ENCODE measurements around the gene PLP2.
"Not testable (repeated sequence)": the region's sequence is repeated elsewhere in the genome, so short reads cannot be mapped to it uniquely, and the experiment has no call there.

The PLP2 gene, protein sequence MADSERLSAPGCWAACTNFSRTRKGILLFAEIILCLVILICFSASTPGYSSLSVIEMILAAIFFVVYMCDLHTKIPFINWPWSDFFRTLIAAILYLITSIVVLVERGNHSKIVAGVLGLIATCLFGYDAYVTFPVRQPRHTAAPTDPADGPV

GRCh38 chrX:49171752-49172279, at the start of gene PLP2:
TSS of gene PLP2 (plus strand) at chrX:49171898. CDS start at chrX:49172001, 103 bp downstream.
- DNase-seq = peak; percentile 30

GRCh38 chrX:49122499-49122898, 49.2 kb upstream of the PLP2 start:
- DNase-seq = no peak

DNA sequence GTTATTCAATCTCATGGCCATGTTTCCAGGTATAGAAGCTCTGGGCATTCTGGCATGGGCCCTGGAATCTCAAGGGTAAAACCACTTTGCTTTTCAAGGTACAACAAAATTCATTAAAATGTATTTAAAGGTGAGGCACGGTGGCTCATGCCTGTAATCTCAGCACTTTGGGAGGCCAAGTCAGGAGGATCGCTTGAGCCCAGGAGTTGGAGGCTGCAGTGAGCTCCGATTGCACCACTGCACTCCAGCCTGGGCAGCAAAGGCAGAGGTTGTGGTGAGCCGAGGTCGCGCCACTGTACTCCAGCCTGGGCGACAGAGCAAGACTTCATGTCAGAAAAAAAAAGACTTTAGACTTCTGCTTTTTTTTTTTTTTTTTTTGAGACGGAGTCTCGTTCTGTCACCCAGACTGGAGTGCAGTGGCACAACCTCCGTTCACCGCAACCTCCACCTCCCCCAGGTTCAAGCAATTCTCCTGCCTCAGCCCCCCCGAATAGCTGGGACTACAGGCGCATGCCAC, 43.9 kb upstream of the PLP2 start:
- DNase-seq = not testable (repeated sequence)

DNA sequence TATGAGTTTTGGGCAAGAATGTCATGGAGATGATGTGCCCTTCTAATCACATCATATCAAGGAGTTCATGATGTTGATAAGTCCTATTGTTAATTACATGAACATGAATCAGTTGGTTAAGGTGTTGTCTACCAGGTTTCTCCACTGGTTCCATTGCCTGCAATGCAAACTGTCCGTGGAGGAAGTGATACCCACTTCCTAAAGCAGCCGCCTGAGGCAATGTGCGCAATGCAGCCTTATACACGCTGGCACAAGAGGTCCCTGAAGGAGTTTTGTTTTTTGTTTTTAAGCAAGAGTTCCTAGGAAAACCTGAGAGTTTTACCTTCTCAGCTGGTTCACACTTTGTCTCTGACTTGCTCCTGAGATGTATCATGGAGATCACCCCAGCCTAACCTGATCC, 42.3 kb upstream of the PLP2 start:
- no peak for DNase-seq

DNA sequence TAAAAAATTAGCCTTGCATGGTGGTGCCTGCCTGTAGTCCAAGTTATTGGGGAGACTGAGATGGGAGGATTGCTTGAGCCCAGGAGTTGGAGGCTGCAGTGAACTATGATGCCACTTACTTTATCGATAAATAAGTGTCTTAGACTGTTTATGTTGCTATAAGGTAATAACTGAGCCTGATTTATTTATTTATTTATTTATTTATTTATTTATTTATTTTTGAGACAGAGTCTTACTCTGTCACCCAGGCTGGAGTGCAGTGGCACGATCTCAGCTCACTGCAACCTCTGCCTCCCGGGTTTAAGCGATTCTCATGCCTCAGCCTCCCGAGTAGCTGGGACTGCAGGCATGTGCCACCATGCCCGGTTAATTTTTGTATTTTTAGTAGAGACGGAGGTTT, 39.4 kb upstream of the PLP2 start:
- DNase-seq = not testable (repeated sequence)

DNA sequence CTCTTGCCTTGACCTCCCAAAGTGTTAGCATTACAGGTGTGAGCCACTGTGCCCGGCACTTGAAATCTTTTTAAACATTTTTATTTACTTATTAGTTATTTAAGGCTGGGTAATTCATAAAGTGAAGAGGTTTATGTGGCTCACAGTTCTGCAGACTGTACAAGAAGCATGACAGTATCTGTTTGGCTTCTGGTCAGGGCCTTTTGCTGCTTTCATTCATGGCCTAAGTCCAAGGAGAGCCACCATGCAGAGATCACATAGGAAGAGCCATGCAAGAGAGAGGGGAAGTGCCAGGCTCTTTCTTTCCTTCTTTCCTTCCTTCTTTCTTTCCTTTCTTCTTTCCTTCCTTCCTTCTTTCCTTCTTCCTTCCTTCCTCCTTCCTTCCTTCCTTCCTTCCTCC, 37.9 kb upstream of the PLP2 start:
- no peak for DNase-seq

DNA sequence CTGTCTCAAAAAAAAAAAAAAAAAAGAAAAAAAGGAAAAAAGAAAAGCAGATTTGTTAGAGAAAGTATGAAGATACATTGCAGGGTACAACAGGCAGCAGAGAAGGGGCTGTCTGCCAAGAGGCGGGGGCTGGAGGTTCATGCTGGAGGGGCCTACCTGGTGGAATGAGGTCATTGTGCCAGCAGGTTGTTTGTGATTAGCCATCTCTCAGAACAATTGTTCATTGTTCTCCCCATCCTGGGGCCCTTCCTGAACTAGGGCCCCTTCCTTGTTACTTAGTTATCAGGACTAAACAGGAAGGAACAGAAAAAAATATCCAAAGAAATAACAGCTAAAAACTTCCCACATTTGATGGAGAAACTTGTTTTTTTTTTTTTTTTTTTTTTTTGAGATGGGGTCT, 34.2 kb upstream of the PLP2 start:
- no peak for DNase-seq

DNA sequence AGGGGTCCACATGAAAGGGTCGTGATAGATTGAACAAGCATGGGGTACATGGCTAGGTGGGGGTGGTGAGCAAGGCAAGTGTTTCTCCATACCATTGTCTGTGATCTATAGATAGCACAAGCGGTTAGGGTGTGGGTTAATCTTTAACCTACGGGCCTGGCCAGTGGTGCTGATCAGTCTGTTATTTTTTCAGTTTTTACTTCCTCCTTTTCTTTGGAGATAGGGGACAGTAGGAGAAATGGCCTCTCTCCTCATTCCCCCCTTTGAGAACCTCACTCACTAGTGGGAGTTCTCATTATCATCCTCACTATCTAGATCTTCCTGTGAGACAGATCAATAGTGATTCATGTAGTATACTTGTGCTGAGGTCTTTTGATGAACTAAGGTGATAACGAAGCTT, 32.0 kb upstream of the PLP2 start:
- no peak for DNase-seq

GRCh38 chrX:49142264-49142663, 29.4 kb upstream of the PLP2 start:
- DNase-seq = not testable (repeated sequence)

GRCh38 chrX:49143154-49143553, 28.5 kb upstream of the PLP2 start:
- not testable (repeated sequence) for DNase-seq

GRCh38 chrX:49147282-49147681, 24.4 kb upstream of the PLP2 start:
- no peak for DNase-seq

DNA sequence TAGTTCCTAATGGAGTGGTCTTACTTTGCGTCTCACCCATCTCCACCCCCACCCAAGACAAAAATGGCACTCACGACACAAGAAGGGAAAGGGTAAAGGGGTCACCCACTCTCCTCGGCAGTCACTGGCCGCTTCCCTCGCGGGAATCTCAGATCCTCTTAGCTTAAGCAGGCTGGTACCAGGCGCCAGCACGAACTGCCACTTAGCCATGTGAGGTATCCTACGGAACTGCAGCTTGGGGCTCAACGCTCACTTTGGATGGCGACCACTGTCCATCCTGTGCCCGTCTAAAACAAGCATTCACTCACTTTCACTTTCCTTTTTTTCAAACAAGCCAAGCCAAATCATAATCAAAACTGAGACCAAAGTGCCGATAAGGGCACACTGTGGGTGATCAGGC, 23.8 kb upstream of the PLP2 start:
- no peak for DNase-seq

GRCh38 chrX:49148390-49149100, 23.2 kb upstream of the PLP2 start:
- DNase-seq = not testable (repeated sequence)

DNA sequence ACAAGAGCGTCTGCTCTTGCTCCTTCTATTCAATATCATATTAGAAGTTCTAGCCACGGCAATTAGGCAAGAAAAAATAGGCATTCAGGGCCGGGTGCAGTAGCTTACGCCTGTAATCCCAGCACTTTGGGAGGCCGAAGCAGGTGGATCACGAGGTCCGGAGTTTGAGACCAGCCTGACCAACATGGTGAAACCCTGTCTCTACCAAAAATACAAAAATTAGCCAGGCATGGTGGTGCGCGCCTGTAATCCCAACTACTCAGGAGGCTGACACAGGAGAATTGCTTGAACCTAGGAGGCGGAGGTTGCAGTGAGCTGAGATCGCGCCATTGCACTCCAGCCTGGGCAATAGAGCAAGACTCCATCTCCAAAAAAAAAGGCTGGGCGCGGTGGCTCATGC, 22.4 kb upstream of the PLP2 start:
- not testable (repeated sequence) for DNase-seq

DNA sequence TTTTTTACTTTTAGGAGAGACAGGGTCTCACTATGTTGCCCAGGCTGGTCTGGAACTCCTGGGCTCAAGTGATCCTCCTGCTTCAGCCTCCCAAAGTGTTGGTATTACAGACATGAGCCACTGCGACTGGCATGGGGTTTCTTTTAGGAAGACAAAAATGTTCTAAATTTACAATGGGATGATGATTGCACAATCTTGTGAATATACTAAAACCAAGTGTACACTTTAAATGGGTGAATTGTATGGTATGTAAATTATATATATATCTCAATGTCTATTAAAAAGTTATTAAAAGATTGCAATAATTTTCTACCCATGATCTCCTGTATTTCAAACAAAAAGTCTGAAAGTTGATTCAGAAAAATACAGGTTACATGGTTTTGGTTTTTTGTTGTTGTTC, 18.2 kb upstream of the PLP2 start:
- DNase-seq = no peak

DNA sequence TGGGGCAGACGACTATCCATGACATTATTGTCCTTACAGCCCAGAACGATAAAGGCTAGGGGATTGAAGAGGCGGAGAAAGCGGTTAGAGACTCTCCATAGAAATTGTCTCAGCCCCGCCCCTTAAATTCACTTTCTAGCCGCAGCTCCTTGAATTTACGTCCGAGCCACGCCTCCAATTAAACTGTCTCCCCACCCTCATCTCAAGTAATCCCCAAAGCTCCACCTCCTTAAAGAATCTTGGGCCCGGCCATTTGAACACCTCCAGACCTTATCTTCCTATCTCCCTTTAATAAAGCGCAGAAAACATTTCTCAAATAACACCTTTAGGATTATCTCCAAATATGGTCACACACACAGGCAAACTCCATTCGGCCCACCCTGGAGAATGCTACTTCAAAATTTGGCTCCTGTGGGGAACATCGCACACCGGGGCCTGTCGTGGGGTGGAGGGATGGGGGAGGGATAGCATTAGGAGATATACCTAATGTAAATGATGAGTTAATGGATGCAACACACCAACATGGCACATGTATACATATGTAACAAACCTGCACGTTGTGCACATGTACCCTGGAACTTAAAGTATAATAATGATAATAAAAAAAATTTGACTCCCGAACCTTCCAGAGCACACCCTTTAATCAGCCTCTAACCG, 16.3 kb upstream of the PLP2 start:
- peak; percentile 39 for DNase-seq

GRCh38 chrX:49155900-49156837, 15.5 kb upstream of the PLP2 start:
- DNase-seq = peak; percentile 86

- DNase-seq = no peak
Measured at GRCh38 chrX:49157194-49157593, 14.5 kb upstream of the PLP2 start.

GRCh38 chrX:49160908-49161307, 10.8 kb upstream of the PLP2 start:
- DNase-seq = no peak

DNA sequence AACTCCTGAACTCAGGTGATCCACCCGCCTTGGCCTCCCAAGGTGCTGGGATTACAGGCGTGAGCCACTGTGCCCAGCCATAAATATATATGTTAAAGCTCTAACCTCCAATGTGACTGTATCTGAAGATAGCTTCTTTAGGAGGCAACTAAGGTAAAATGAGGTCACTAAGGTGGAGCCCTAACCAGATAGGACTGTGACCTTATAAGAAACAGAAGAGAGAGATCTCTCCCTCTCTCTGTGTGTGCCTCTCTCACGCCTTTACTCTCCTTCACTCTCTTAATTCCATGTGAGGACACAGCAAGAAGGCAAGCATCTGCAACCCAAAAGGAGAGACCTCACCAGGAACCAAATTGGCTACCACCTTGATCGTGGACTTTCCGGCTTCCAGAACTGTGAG, 10.1 kb upstream of the PLP2 start:
- no peak for DNase-seq

DNA sequence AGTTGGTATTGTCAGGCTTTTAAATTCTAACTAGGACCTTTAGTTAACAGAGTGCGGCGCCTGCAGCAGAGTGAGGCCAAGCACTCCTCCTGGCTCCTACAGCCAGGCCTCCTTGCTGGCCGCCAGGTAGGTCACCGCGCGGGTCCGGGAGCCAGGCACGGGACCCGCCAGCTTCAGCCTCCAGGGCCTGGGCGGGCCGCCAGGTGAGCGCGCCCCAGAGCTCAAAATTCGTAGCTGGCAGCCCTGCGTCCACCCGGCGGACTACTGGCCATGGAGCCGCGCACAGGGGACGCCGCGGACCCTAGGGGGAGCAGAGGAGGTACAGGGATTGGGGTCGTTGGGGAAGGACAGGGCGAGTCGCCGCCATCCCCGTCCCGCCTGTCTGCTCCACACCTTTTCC, 9.1 kb upstream of the PLP2 start, which contains the start of gene MAGIX:
MAGIX (plus strand) TSS at position 139 of the 400 bp plus-strand sequence; CDS start at position 271, 132 bp downstream.
- no peak for DNase-seq

All from NCI-H1092 treated with DMSO at 0.1 percent for 48 hours (cell line).